IMR-90 (cell line): ENCODE results near the gene SIK2. TPM values are rescaled to one million over a fixed set of nuclear protein-coding genes. Genes with fewer than 3 reads are reported as not detected.

ENCODE experiments used
- ATAC-seq: fragments of 200-7000 bp; cut with Tn5 transposase; 2 replicates; pipeline ENCODE4 v1.9.1; 2020; ENCODE audit warnings: low read depth, mild to moderate bottlenecking, moderate library complexity
- BruUV-seq: library from RNA; stranded (reverse); fragments of 400-500 nt; replicated peaks from 2 replicates; lab custom pipeline; 2021; lab: Mats Ljungman, UMichigan
- CTCF ChIA-PET: fragments of 300-600 bp; formaldehyde crosslinking; extraction: SDS; loops from one replicate; lab custom pipeline; 2021; ENCODE audit warnings: antibody characterized with exemption; lab: Yijun Ruan, JAX
- POLR2A ChIA-PET: fragments of 300-600 bp; sonication (Branson Sonifier 250); formaldehyde crosslinking; loops from one replicate; lab custom pipeline; 2022; ENCODE audit warnings: antibody characterized with exemption; ENCODE audit not compliant: unreplicated experiment; lab: Charles Lee
- DNase-seq: peaks from one replicate; pipeline ENCODE4 v3.0.0; 2013
- H2AFZ ChIP-seq: replicated peaks from 2 replicates; pipeline ENCODE3; 2013; ENCODE audit warnings: low read length, mild to moderate bottlenecking; ENCODE audit not compliant: poor library complexity
- H2AK5ac ChIP-seq: 2 replicates; pipeline ENCODE4 v1.6.1; 2013; ENCODE audit warnings: low read depth, low read length, inconsistent platforms
- H2AK9ac ChIP-seq: replicated peaks from 2 replicates; pipeline ENCODE3; 2013; ENCODE audit warnings: mild to moderate bottlenecking, low read depth, low read length, moderate library complexity; ENCODE audit not compliant: poor library complexity
- H2BK120ac ChIP-seq: 2 replicates; pipeline ENCODE4 v1.6.1; 2013; ENCODE audit warnings: low read depth, low read length, inconsistent platforms
- H2BK15ac ChIP-seq: 3 replicates; pipeline ENCODE4 v1.6.1; 2013; ENCODE audit warnings: low read depth, low read length, inconsistent platforms
- H2BK20ac ChIP-seq: 2 replicates; pipeline ENCODE4 v1.6.1; 2013; ENCODE audit warnings: low read depth, mild to moderate bottlenecking, inconsistent platforms, low read length, moderate library complexity
- H2BK5ac ChIP-seq: 2 replicates; pipeline ENCODE4 v1.6.1; 2013; ENCODE audit warnings: mild to moderate bottlenecking, low read depth, low read length, inconsistent platforms; ENCODE audit not compliant: poor library complexity, severe bottlenecking
- H3K14ac ChIP-seq: replicated peaks from 2 replicates; pipeline ENCODE4 v1.6.1; 2013; ENCODE audit warnings: low read depth, low read length, inconsistent platforms
- H3K18ac ChIP-seq: 2 replicates; pipeline ENCODE4 v1.6.1; 2013; ENCODE audit warnings: low read depth, low read length, control low read depth
- H3K23ac ChIP-seq: 2 replicates; pipeline ENCODE4 v1.6.1; 2013; ENCODE audit warnings: low read depth, low read length, inconsistent platforms
- H3K27ac ChIP-seq: 2 replicates; pipeline ENCODE4 v1.5.1; 2013; ENCODE audit warnings: mild to moderate bottlenecking, control low read depth, low read length; ENCODE audit not compliant: insufficient read depth
- H3K27me3 ChIP-seq: 2 replicates; pipeline ENCODE4 v1.6.1; 2013; ENCODE audit warnings: low read length; ENCODE audit not compliant: control insufficient read depth, insufficient read depth
- H3K36me3 ChIP-seq: 2 replicates; pipeline ENCODE4 v1.6.1; 2013; ENCODE audit warnings: low read length, mixed read lengths; ENCODE audit not compliant: control insufficient read depth, insufficient read depth
- H3K4ac ChIP-seq: 2 replicates; pipeline ENCODE4 v1.6.1; 2013; ENCODE audit warnings: low read depth, low read length, inconsistent platforms
- H3K4me1 ChIP-seq: 2 replicates; pipeline ENCODE4 v1.6.1; 2013; ENCODE audit warnings: low read length, mixed read lengths; ENCODE audit not compliant: control insufficient read depth, insufficient read depth
- H3K4me2 ChIP-seq: 2 replicates; pipeline ENCODE4 v1.6.1; 2013; ENCODE audit warnings: low read depth, mild to moderate bottlenecking, control low read depth, low read length, moderate library complexity
- H3K4me3 ChIP-seq: 2 replicates; pipeline ENCODE4 v1.5.1; 2013; ENCODE audit warnings: low read depth, mild to moderate bottlenecking, control low read depth, low read length, moderate library complexity; ENCODE audit not compliant: insufficient read depth
- H3K56ac ChIP-seq: 2 replicates; pipeline ENCODE4 v1.6.1; 2013; ENCODE audit warnings: low read length, inconsistent platforms; ENCODE audit not compliant: insufficient read depth; ENCODE audit errors: extremely low read depth
- H3K79me1 ChIP-seq, 2 experiments: 2 replicates each; pipeline ENCODE4 v1.6.1; 2013; ENCODE audit warnings: low read length in 2 of 2, inconsistent platforms in 1 of 2, low read depth in 1 of 2
- H3K9ac ChIP-seq: 2 replicates; pipeline ENCODE4 v1.6.1; 2013; ENCODE audit warnings: low read depth, low read length, control low read depth
- H3K9me1 ChIP-seq: 2 replicates; pipeline ENCODE4 v1.6.1; 2013; ENCODE audit warnings: low read length, inconsistent platforms; ENCODE audit not compliant: insufficient read depth
- H3K9me3 ChIP-seq: 2 replicates; pipeline ENCODE4 v1.6.1; 2013; ENCODE audit warnings: low read length; ENCODE audit not compliant: control insufficient read depth, insufficient read depth
- H4K20me1 ChIP-seq: 2 replicates; pipeline ENCODE4 v1.6.1; 2013; ENCODE audit warnings: low read length, inconsistent platforms; ENCODE audit not compliant: insufficient read depth
- H4K5ac ChIP-seq: 2 replicates; pipeline ENCODE4 v1.6.1; 2013; ENCODE audit warnings: mild to moderate bottlenecking, low read depth, low read length, control low read depth
- H4K8ac ChIP-seq, 2 experiments: 2 replicates each; pipeline ENCODE4 v1.6.1; 2013; ENCODE audit warnings: low read depth in 2 of 2, low read length in 2 of 2, control low read depth in 1 of 2, inconsistent platforms in 1 of 2
- H4K91ac ChIP-seq: 2 replicates; pipeline ENCODE4 v1.6.1; 2013; ENCODE audit warnings: low read depth, low read length, inconsistent platforms; ENCODE audit not compliant: insufficient read depth
- BHLHE40 ChIP-seq: fragments of 150-350 bp; IDR thresholded peaks from 2 replicates; pipeline ENCODE4 v1.6.1; 2016; ENCODE audit warnings: mild to moderate bottlenecking, low read depth, low read length
- CEBPB ChIP-seq: IDR thresholded peaks from 2 replicates; pipeline ENCODE4 v1.6.1; 2012; ENCODE audit warnings: low read depth, low read length, improper control_type of control experiment
- CHD1 ChIP-seq: IDR thresholded peaks from 2 replicates; pipeline ENCODE4 v1.6.1; 2012; ENCODE audit warnings: low read depth, low read length, improper control_type of control experiment
- FOS ChIP-seq: fragments of 150-350 bp; IDR thresholded peaks from 2 replicates; pipeline ENCODE4 v1.6.1; 2016; ENCODE audit warnings: low read depth, low read length
- MAFK ChIP-seq: IDR thresholded peaks from 2 replicates; pipeline ENCODE4 v1.6.1; 2012; ENCODE audit warnings: low read depth, low read length, improper control_type of control experiment
- MAZ ChIP-seq: IDR thresholded peaks from 2 replicates; pipeline ENCODE4 v1.6.1; 2012; ENCODE audit warnings: low read depth, mild to moderate bottlenecking, low read length, improper control_type of control experiment, moderate library complexity, borderline replicate concordance
- MXI1 ChIP-seq: IDR thresholded peaks from 2 replicates; pipeline ENCODE4 v1.6.1; 2012; ENCODE audit warnings: low read depth, mild to moderate bottlenecking, low read length, moderate library complexity, borderline replicate concordance
- NFE2L2 ChIP-seq: fragments of 150-350 bp; IDR thresholded peaks from 2 replicates; pipeline ENCODE4 v1.6.1; 2016; ENCODE audit warnings: low read depth, mild to moderate bottlenecking, low read length
- POLR2A ChIP-seq: IDR thresholded peaks from 2 replicates; pipeline ENCODE4 v1.6.1; 2012; ENCODE audit warnings: mild to moderate bottlenecking, low read depth, low read length
- RAD21 ChIP-seq: IDR thresholded peaks from 2 replicates; pipeline ENCODE4 v1.6.1; 2012; ENCODE audit warnings: low read length, improper control_type of control experiment
- RCOR1 ChIP-seq: IDR thresholded peaks from 2 replicates; pipeline ENCODE4 v1.6.1; 2012; ENCODE audit warnings: mild to moderate bottlenecking, low read length, improper control_type of control experiment; ENCODE audit not compliant: insufficient replicate concordance
- RFX5 ChIP-seq: IDR thresholded peaks from 2 replicates; pipeline ENCODE4 v1.8.0; 2012; ENCODE audit warnings: low read depth, mild to moderate bottlenecking, low read length, moderate library complexity
- SMC3 ChIP-seq: fragments of 150-350 bp; IDR thresholded peaks from 2 replicates; pipeline ENCODE4 v1.6.1; 2016; ENCODE audit warnings: low read depth, mild to moderate bottlenecking, antibody characterized with exemption, low read length, moderate library complexity
- WGBS, 2 experiments: methylation state at CpG; one replicate each; pipeline versions ENCODE4 v1.1.5 to v1.1.7; 2013; ENCODE audit warnings: missing lambda C conversion rate in 2 of 2; ENCODE audit not compliant: insufficient read length in 1 of 2; ENCODE audit errors: extremely low coverage in 2 of 2; 5-methylcytosine and 5-hydroxymethylcytosine counted together
- dilution Hi-C: fragments of 300-500 bp; cut with HindIII; formaldehyde crosslinking; loops from one replicate; pipeline ENCODE4 v1.14.3; 2018; ENCODE audit warnings: low sequenced_read_pairs; ENCODE audit not compliant: unreplicated experiment
- in situ Hi-C: fragments of 300-500 bp; cut with MboI; formaldehyde crosslinking; loops from 3 replicates; pipeline ENCODE4 v1.14.3; 2019; ENCODE audit warnings: low sequenced_read_pairs, inconsistent platforms, mixed read lengths
- intact Hi-C: fragments of 100-400 bp; cut with micrococcal nuclease; formaldehyde crosslinking; loops from 2 replicates; pipeline ENCODE4 v1.10.0; 2022
- polyA plus RNA-seq, 3 experiments: library from polyadenylated mRNA; depleted of rRNA; stranded (reverse); fragments of >200 nt; gene quantifications; 2 replicates each; pipeline ENCODE4 v1.2.3, GENCODE V29; 2012; ENCODE audit warnings: low replicate concordance in 1 of 3
- total RNA-seq: library from RNA; depleted of rRNA; stranded (reverse); fragments of >200 nt; gene quantifications from 2 replicates; pipeline ENCODE4 v1.2.3, GENCODE V29; 2012
- TF ChIP-seq, protein P1 (sequence below): fragments of 150-350 bp; IDR thresholded peaks from 2 replicates; pipeline ENCODE4 v1.6.1; 2016; ENCODE audit warnings: low read depth, mild to moderate bottlenecking, low read length, moderate library complexity, borderline replicate concordance
- TF ChIP-seq, protein P2 (sequence below): fragments of 150-350 bp; IDR thresholded peaks from 2 replicates; pipeline ENCODE4 v1.6.1; 2017; ENCODE audit warnings: mild to moderate bottlenecking, antibody characterized with exemption, low read length, low read depth

Gene SIK2
- total and polyA plus RNA-seq, 2 of the 4 experiments (the other 2 are of a cell fraction), result 7.9 to 10.4 TPM

DNA sequence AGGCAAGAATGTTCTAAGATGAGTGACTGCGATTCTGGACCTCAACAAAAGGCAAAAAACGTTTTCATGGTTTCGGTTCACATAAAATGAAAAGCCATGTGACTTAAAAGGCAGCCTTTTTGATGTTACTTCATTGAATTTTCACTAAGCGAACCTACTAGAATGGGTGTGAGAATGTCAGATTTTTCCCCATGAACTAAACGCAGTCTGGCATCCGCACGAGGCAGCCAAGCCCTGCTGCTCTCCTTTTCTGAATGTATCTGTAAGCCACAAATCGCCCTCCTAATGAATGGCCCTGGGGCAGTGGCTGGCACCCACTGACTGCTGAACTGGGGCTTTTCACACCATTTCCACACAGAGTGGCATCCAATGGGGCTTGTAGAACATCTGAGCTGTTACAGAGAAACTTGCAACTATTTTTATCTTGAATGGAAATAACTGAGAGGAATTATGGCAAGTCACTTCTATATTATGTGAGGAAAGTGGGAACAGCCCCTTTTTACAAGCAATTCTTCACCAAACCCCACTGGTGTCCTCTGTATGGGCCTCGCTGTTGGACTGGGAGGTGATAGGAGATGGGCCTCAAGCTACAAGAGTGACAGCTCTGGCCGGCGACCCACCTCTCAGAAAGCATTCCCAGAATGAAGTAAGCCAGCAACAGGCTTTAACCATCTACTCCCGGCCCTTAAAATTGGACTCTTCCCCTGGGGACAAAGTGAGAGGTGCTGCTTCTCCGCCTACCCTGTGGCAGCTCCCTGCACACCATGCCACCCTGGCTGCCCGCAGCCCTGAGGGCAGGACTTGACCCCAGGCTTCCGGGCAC is 134.6 kb downstream of the SIK2 start:
- no TSS peak for BruUV-seq
- Histone ChIP-seq H4K8ac (peak overlapping the region; percentile 93 to 99), H3K4me2 (no peak overlapping the region), H3K18ac (peak overlapping the region; percentile 97), H3K4ac (peak overlapping the region; percentile 99), H2AK9ac (peak overlapping the region; percentile 86), H3K14ac (peak overlapping the region; percentile 98), H2BK15ac (peak overlapping the region; percentile 96; the same call in 2 of the 3 replicates), H2AFZ (peak overlapping the region; percentile 85), H3K9ac (peak overlapping the region; percentile 86), H3K4me1 (peaks cover 53% of the 10 kb centered on the region), H3K27ac (peak overlapping the region; percentile 96), H4K91ac (peak overlapping the region; percentile 98), H4K20me1 (no peaks in the 10 kb centered on the region), H2BK5ac (peak overlapping the region; percentile 96), H3K9me1 (peaks cover 43% of the 10 kb centered on the region), H3K79me1 (peaks cover 15 to 63% of the 10 kb centered on the region in 2 experiments), H2AK5ac (peak overlapping the region; percentile 96), H2BK120ac (peak overlapping the region; percentile 98), H3K9me3 (no peaks in the 10 kb centered on the region), H3K36me3 (peaks cover 16% of the 10 kb centered on the region), H3K56ac (peak overlapping the region; percentile 96), H3K23ac (peak overlapping the region; percentile 97), H3K27me3 (no peaks in the 10 kb centered on the region), H4K5ac (peak overlapping the region; percentile 97), H2BK20ac (peak overlapping the region; percentile 96), H3K4me3 (no peak overlapping the region)
- dilution Hi-C loops, result no loop called here
- 58% methylated on average over 5 of the region's 15 CpGs; no CpG with 5 or more reads in 1 of the 2 experiments for WGBS, 2 experiments
- DNase-seq (no peak), ATAC-seq (no peak)
- intact Hi-C loops, result no loop called here
- ChIA-PET POLR2A (interaction anchor here (0.6 kb wide), 1 partner anchor 9 kb away, joined by 3 read pairs; no protein-coding TSS in a partner anchor), CTCF (interaction anchor here (1.4 kb wide), 1 partner anchor 132 kb away, joined by 3 read pairs; no protein-coding TSS in a partner anchor)
- in situ Hi-C loops, result no loop called here
- TF ChIP-seq CEBPB (no peak), MXI1 (no peak), RFX5 (no peak), RCOR1 (no peak), CHD1 (no peak), BHLHE40 (no peak), RAD21 (no peak), NFE2L2 (no peak), MAFK (no peak), FOS (no peak), MAZ (no peak), POLR2A (no peak), SMC3 (no peak)
- TF ChIP-seq, protein P1, sequence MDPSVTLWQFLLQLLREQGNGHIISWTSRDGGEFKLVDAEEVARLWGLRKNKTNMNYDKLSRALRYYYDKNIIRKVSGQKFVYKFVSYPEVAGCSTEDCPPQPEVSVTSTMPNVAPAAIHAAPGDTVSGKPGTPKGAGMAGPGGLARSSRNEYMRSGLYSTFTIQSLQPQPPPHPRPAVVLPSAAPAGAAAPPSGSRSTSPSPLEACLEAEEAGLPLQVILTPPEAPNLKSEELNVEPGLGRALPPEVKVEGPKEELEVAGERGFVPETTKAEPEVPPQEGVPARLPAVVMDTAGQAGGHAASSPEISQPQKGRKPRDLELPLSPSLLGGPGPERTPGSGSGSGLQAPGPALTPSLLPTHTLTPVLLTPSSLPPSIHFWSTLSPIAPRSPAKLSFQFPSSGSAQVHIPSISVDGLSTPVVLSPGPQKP, result no peak
- TF ChIP-seq, protein P2, sequence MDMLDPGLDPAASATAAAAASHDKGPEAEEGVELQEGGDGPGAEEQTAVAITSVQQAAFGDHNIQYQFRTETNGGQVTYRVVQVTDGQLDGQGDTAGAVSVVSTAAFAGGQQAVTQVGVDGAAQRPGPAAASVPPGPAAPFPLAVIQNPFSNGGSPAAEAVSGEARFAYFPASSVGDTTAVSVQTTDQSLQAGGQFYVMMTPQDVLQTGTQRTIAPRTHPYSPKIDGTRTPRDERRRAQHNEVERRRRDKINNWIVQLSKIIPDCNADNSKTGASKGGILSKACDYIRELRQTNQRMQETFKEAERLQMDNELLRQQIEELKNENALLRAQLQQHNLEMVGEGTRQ, result no peak
